Body of pancreas (tissue), 4 donors: ENCODE measurements around the gene AP1M2. TPM values are rescaled to one million over a fixed set of nuclear protein-coding genes. Genes with fewer than 3 reads are reported as not detected.

Source experiments
- ATAC-seq: fragments of 150-250 bp; one replicate; pipeline ENCODE4 v1.9.1; 2016
- DNase-seq, 4 donors: peaks; one replicate each; pipeline ENCODE4 v3.0.0-alpha.2; 2019
- H3K27ac ChIP-seq, 4 donors: fragments of 200-600 bp; sonication (generic); 1 replicate in 3 of 4; 2 replicates in 1 of 4; pipeline versions ENCODE4 v1.5.1 to v1.6.1; 2016 to 2019; ENCODE audit warnings: mild to moderate bottlenecking in 1 of 4, mixed read lengths in 1 of 4, moderate library complexity in 1 of 4
- H3K27me3 ChIP-seq, 2 donors: fragments of 200-600 bp; sonication (generic); one replicate each; pipeline ENCODE4 v1.6.0; 2016; ENCODE audit warnings: mild to moderate bottlenecking in 1 of 2
- H3K36me3 ChIP-seq, 2 donors: fragments of 200-600 bp; sonication (generic); replicated peaks in 1 of 2; 2 replicates each; pipeline ENCODE4 v1.5.1; 2016; ENCODE audit warnings: low read depth in 2 of 2; ENCODE audit not compliant: insufficient read depth in 1 of 2
- H3K4me1 ChIP-seq: fragments of 200-600 bp; sonication (generic); one replicate; pipeline ENCODE4 v1.6.0; 2016
- H3K4me3 ChIP-seq, 2 donors: fragments of 200-600 bp; sonication (generic); 1 replicate in 1 of 2; 2 replicates in 1 of 2; pipeline ENCODE4 v1.5.1; 2016 to 2019
- H3K9me3 ChIP-seq, 3 donors: fragments of 200-600 bp; sonication (generic); 1 replicate in 2 of 3; 2 replicates in 1 of 3; pipeline ENCODE4 v1.5.1; 2016
- POLR2A ChIP-seq, 3 donors: fragments of 450-650 bp; IDR thresholded peaks; one replicate each; pipeline ENCODE4 v1.6.1; 2016; ENCODE audit warnings: antibody characterized with exemption in 3 of 3, mild to moderate bottlenecking in 2 of 3
- WGBS, 2 donors: methylation state at CpG; one replicate each; pipeline ENCODE4 v1.1.5; 2017; 5-methylcytosine and 5-hydroxymethylcytosine counted together
- intact Hi-C: fragments of 100-400 bp; cut with DNase I; formaldehyde crosslinking; loops from one replicate; pipeline ENCODE4 v1.15.1; 2023
- total RNA-seq, 2 donors: library from RNA; depleted of rRNA; stranded (reverse); fragments of >200 nt; gene quantifications; one replicate each; pipeline ENCODE4 v1.1.0, GENCODE V29; 2016
- TF ChIP-seq, protein P1 (sequence below), 7 experiments: fragments of 450-650 bp in 4 of 7; fragments of 200-600 bp in 3 of 7; sonication (generic) in 3 of 7; IDR thresholded peaks; one replicate each; pipeline ENCODE4 v1.5.1; 2016 to 2019; ENCODE audit warnings: antibody characterized with exemption in 7 of 7

The AP1M2 gene
- total RNA-seq, 2 donors from 2014 or later = 25.7 to 30.6 TPM

DNA sequence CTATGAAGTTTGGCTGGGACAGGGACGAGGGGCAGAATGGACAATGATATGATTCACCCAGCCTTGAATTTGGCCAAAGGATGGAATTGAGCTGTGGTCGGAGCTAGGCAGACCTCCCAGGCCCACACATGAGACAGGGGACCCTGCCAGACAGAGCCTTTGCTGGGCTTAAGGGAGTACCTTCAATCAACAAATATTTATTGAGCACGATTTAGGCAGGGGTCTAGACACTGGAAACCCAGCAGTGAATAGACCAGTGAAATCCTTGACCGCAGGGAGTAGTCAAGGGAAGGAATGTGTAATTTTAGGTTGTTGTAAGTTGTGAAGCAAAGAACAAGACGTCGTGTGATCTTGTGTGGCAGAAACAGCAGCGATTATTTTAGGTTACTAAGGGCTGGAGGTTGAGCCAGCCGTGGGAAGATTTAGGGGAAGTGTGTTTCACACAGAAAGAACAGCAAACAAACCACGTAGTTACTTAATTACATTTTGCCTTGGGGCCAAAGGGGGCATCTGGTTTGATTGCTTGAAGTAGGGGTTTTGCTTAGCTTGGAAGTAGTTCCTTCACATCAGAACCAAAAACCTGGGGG is 16.9 kb upstream of the AP1M2 start:
- Histone ChIP-seq H3K9me3 (no peaks in the 10 kb centered on the region), H3K4me3 (no peak overlapping the region), H3K4me1 (peaks cover 27% of the 10 kb centered on the region), H3K36me3 (no peaks in the 10 kb centered on the region), H3K27me3 (no peaks in the 10 kb centered on the region), H3K27ac (peak overlapping the region; percentile 47 to 86 (median 66))
- peak in 3 of 4 donors; percentile 29 to 43 (median 32) for DNase-seq
- intact Hi-C loops = no loop called here
- no peak for TF ChIP-seq POLR2A (IDR thresholded peaks at IDR 0.05)
- TF ChIP-seq, protein P1, sequence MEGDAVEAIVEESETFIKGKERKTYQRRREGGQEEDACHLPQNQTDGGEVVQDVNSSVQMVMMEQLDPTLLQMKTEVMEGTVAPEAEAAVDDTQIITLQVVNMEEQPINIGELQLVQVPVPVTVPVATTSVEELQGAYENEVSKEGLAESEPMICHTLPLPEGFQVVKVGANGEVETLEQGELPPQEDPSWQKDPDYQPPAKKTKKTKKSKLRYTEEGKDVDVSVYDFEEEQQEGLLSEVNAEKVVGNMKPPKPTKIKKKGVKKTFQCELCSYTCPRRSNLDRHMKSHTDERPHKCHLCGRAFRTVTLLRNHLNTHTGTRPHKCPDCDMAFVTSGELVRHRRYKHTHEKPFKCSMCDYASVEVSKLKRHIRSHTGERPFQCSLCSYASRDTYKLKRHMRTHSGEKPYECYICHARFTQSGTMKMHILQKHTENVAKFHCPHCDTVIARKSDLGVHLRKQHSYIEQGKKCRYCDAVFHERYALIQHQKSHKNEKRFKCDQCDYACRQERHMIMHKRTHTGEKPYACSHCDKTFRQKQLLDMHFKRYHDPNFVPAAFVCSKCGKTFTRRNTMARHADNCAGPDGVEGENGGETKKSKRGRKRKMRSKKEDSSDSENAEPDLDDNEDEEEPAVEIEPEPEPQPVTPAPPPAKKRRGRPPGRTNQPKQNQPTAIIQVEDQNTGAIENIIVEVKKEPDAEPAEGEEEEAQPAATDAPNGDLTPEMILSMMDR (IDR thresholded peaks at IDR 0.05) = no peak
- no peak for ATAC-seq
- WGBS, 2 donors = 27 to 37% methylated on average over 9 of the region's 9 CpGs

DNA sequence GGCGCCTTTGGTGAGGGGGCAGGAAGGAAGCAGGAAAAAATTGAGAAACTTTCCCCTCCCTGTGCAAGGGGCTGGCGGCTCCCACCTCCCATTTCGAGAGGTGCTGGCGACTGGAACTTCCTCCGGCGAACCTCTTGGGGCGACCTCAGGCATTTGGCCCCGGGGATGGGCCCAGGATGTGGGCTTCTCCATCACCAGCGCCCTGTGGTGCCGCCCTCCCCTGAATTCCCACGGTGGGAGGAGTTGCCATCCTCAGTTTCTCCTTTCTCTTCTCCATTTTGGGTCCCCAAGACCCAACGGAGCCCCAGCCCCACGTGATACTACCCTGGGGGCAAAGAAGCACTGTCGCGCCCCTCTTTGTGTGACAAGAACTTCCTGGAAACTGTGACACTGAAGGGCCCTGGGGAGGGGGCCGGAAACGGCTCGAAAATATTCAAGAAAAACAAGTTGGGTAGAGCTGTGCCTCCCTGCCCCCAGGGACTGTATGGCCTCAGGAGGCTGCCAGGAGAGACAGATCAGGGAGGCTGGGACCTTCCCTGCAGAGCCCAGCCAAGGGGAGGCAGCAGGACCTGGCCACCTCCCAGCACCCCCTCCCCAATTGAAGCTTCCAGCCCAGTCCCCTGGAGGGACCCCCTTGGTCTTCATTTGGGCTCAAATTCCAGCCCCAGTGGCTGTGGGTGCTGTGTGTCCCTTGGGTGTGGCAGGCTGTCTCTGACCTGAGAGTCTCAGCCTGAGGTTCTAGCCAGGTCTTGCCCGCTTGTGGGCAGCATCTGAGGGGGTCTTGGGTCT is 16.2 kb upstream of the AP1M2 start:
- peak; percentile 22 to 61 (median 46) for DNase-seq
- WGBS, 2 donors = 22 to 24% methylated on average over 16 to 18 of the region's 19 CpGs
- H3K9me3 ChIP-seq = no peaks in the 10 kb centered on the region
- H3K27ac ChIP-seq = peak overlapping the region; percentile 47 to 86 (median 66)
- peak; percentile 24 for ATAC-seq
- no peaks in the 10 kb centered on the region for H3K36me3 ChIP-seq
- H3K4me3 ChIP-seq = peak overlapping the region; percentile 57 to 93
- TF ChIP-seq, protein P1 (IDR thresholded peaks at IDR 0.05) = no peak
- TF ChIP-seq POLR2A (IDR thresholded peaks at IDR 0.05) = peak in 2 of 3 donors; percentile 22 to 29
- H3K27me3 ChIP-seq = no peaks in the 10 kb centered on the region
- peaks cover 27% of the 10 kb centered on the region for H3K4me1 ChIP-seq
- intact Hi-C loops = no loop called here

DNA sequence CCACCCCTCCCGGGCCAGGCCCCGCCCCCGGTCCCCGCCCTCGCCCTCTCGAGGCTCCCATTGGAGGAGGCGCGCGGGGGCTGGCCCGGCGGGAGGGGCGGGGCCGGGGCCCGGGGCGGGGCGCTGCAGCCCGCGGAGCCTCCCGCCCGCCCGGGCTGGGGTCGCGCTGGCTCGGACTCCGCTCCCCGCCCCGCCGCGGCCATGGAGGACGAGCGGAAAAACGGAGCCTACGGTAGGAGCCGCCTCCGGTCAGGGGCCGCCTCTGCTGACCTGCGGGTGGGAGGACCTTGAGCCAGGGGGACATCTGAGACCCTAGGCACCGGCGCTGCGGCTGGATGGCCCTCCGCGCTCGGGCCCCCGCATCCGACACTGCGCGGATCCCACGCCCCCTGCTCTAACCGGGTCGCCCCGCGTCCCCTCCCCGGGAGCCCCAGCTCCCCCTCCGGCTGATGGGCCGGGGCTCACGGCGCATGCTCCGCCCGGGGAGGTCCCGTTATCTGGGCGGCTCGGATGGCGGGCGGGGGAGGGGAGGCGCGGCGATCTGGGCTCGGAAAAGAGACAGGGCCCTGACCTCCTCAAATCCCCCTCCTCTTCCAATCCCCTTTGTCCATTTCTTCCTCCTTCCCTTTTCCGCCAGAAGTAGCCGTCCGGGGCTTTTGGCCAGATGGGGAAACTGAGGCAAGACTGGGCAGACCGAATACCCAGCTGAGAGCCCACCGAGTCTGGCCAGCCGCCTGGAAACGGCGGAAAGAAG is 15.4 kb upstream of the AP1M2 start:
- H3K27ac ChIP-seq = peak overlapping the region; percentile 2 to 86 (median 64)
- TF ChIP-seq, protein P1 (IDR thresholded peaks at IDR 0.05) = no peak
- TF ChIP-seq POLR2A (IDR thresholded peaks at IDR 0.05) = peak in 2 of 3 donors; percentile 28 to 55
- DNase-seq = peak; percentile 81 to 88 (median 83)
- WGBS, 2 donors = 1 to 4% methylated on average over 8 to 50 of the region's 76 CpGs
- no peaks in the 10 kb centered on the region for H3K27me3 ChIP-seq
- peak overlapping the region; percentile 57 to 93 for H3K4me3 ChIP-seq
- intact Hi-C loops = no loop called here
- no peaks in the 10 kb centered on the region for H3K9me3 ChIP-seq
- H3K36me3 ChIP-seq = no peaks in the 10 kb centered on the region
- peaks cover 27% of the 10 kb centered on the region for H3K4me1 ChIP-seq
- peak; percentile 95 for ATAC-seq

DNA sequence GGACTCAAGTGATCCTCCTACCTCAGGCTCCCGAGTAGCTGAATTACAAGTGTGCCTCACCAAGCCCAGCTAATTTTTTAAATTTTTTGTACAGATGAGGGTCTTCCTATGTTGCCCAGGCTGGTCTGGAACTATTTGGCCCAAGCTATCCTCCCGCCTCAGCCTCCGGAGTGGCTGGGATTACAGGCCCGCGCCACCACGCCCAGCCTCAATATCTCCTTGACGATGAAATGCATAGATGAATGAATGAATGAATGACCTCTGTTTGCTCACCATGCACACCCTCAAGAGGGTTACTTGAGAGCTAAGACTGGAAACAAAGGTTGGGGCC is 14.9 kb upstream of the AP1M2 start:
- H3K27me3 ChIP-seq = no peaks in the 10 kb centered on the region
- intact Hi-C loops = no loop called here
- H3K4me1 ChIP-seq = peaks cover 27% of the 10 kb centered on the region
- no peak for ATAC-seq
- peak overlapping the region in 1 of 4 donors; percentile 17 for H3K27ac ChIP-seq
- DNase-seq = no peak
- H3K9me3 ChIP-seq = no peaks in the 10 kb centered on the region
- no peaks in the 10 kb centered on the region for H3K36me3 ChIP-seq
- H3K4me3 ChIP-seq = no peak overlapping the region
- WGBS, 2 donors = 20 to 34% methylated on average over 5 to 7 of the region's 7 CpGs
- no peak for TF ChIP-seq POLR2A (IDR thresholded peaks at IDR 0.05)
- TF ChIP-seq, protein P1 (IDR thresholded peaks at IDR 0.05) = no peak
